HG03095 (cell line): ENCODE measurements around the gene SERAC1.

Experiments
- ATAC-seq: cut with Tn5 transposase; IDR thresholded peaks from one replicate; pipeline ENCODE4 v1.9.1; 2021; ENCODE audit warnings: moderate library complexity; ENCODE audit not compliant: unreplicated experiment

Gene SERAC1

DNA sequence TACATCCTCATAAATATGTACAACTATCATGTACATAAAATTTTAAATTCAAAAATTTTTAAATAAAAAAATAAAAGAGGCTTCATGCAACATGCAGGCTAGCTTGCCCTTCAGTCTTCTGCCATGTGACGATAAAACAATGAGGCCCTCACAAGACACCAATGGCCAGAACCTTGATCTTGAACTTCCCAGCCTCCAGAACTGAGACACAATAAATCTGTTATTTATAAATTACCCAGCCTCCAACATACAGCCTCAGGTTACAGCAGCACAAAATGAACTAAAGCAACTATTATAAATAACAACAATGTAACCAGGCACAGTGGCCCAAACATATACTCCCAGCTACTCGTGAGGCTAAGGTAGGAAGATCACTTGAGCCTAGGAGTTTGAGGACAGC, 42.8 kb downstream of the SERAC1 start:
- no peak for ATAC-seq

DNA sequence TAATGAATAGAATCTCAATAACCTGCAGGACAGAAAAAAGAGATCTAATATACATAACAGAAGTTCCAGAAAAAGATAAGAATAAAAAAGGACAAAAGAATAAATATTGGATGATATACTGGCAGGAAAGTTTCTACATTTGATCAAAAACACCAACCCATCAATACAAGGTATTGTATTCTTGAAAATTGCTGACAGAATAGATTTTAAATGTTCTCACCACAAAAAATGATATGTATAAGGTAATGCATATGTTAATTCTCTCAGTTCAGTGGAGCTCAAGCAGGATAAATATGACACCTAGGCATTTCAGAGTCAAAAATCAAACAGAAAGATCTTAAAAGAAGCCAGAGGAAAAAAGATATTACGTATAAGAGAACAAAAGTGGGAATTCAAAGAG, 43.8 kb downstream of the SERAC1 start:
- no peak for ATAC-seq

DNA sequence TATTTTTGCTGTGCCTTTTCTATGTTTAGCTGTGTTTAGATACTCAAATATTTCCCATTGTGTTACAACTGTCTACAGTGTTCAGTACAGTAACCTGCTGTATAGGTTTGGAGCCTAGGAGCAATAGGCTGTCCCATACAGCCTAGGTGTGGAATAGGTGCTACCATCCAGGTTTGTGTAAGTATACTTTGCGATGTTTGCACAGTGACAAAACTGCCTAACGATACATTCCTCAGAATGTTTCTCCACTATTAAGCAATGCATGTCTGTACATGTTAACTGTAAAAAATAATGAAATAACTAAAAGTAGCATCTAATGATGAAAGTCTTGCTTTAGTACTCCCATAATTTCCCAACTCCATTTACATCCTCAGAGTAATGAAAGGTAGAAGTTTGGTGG, 46.0 kb downstream of the SERAC1 start:
- no peak for ATAC-seq

DNA sequence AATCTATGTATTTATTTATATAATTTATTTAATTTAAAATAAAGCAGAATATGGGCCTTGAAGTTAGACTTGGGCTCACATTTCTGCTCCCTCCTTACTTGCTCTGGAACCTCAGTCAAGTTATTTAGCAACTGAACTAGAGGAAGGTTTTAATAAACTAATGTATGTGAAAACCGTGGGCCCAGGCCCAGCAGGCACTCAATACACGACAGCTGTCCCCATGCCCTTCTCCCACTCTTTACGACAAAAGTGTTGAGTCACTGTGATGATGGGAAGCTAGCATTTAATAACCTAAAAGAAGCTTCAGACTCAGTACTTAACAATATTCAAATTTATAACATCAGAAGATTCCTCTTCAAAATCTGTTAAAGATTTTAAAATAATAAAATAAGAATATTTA, 46.7 kb downstream of the SERAC1 start:
- no peak for ATAC-seq

DNA sequence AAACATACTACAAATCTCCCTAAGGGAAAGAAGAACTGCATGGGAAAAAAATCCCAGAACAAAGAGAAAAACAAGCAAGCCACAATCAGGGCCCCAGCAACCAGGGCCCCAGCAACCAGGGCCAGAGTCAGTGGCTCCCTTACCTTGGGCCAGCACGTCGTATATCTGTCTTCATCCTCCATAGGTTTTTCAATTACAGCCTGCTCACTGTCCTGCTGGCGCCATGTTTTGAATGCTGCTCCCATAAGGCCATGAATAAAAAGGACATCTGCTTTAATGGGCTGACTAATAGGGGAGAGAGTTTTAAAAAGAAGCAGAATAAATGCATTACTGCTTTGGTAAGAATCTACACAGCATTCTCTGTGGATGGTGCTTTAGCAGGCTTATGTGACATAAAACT, 49.2 kb downstream of the SERAC1 start:
- ATAC-seq, result no peak

DNA sequence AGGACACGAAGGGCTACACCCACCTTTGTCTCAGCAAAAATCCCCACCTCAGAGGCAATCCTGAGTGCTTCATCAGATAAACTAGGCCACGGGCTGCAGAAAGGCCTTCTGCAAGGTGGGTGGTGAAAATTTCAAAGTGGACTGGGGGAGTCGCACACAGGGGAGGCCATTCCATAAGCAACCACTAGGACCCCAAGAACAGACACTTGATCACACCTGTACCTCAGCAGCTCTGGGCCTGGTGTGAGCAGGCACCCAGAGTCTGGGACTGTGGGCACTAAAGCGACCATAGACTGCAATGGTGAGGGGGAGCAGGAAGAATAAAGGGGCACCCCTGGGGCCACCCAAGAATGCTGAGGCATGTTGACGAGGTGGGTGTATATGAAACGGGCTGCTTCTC, 52.6 kb downstream of the SERAC1 start:
- ATAC-seq, result no peak

DNA sequence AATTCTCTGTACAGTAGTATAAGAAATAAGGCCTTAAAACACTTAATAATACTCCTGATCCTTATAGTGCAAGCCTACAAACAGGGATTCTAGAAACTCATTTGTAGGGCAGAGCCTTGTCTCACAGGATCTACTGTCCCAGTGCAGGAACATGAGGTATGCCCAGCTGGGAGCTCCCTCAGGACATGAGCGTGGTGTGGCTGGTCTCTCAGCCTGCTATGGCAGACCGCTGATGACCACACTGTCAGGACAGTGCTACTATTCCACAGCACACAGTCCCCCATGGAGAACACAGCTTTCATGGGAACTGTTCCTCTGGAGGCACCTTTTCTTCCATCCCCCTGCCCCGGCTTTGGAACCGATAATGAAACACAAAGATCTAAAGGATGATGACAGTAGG, 53.0 kb downstream of the SERAC1 start:
- no peak for ATAC-seq

DNA sequence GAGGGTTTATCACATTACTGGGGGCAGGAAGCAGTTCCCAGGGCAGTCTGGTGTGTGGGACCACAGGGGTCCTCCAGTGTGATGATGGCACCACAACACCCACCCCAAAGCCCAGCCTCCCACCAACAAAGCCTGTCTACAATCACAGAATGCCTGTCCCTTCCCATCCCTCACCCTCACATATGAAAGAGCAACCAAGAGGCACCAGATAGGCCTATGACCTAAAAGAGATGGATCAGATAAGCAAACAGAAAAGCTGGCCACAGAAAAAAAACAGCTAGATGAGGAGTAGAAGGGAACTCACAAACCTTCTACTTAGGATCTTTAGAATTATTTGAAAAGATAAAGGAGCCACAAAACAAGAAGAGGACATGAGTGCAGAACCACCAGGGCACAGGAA, 54.3 kb downstream of the SERAC1 start:
- ATAC-seq, result no peak

DNA sequence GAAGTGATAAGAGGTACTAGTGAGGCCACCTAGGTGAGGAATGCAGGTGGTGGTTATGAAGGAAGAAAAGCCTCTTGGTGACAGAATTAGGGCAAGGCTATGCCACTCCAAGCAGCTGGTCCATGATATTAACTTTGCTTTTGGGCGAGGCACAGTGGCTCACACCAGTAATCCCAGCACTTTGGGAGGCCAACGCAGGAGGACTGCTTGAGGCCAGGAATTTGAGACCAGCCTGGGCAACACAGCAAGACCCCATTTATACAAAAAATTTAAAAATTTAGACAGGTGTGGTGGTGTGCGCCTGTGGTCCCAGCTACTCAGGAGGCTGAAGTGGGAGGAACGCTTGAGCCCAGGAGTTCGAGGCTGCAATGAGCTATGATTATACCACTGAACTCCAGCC, 56.1 kb downstream of the SERAC1 start:
- no peak for ATAC-seq

DNA sequence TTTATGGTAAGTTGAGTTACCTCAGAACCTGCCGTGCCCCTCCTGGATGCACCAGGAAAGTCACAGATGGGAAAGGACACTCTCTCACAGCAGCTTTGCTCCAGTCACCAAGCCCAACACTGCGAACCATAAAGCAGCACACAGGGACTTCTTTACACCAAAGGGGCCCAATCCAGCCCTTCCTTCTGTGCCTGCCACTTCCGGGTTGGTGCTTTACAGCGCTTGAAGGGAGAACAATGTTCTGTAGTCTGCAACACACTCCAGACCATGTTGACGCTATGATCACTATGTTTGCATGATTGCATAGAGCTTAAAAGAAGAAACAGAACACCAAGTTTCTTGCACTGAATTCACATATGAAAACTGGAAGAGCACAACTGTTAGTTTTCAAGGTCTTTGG, 57.1 kb downstream of the SERAC1 start:
- no peak for ATAC-seq

DNA sequence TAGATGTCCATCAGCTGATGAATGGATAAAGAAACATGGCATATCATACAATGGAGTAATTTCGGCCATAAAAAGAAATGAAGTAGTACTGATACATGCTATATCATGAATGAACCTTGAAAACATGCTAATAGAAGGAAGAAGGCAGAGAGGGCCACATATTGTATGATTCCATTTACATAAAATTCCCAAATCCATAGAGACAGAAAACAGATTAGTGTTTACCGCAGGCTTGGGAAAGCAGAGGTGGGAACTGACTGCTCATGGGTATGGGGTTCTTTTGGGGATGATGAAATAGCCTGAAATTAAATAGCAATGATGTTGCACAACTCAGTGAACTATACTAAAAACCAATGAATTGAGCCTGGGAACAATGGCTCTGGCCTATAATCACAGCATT, 58.3 kb downstream of the SERAC1 start:
- ATAC-seq, result no peak

DNA sequence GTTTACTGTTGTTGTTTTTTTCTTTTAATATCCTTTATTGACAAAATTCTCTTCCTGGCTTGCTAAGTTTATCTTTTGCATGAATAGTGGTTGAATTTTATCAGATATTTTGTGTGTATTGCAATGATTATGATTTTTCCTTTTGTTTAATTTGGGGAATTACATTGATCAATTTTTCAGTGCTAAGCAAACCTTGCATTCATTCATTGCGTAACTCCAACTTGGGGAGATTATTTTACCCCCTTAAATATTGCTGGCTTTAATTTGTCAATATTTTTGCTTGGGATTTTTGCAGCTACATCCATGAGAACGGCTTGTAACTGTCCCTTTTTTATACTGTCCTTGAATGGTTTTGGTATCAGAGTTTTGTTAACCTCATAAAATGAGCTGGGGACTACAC, 63.4 kb downstream of the SERAC1 start:
- ATAC-seq, result no peak

DNA sequence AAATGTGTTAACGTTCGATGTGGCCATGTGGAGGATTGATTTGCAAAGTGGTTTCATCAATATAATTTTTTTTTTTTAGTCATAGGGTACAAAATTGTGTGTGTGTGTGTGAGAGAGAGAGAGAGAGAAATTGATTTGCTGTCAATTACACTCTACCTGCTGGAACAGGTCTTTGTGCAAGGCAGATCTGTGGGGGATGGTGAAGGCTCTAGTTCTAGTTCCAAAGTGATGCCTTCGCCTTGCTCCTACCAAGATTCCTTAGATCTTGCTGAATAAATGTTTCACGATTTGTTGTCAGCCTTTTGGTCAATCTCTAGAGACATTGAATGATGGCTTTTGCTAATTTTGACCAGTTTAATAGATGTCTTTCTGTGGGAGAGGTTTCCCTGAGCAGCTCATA, 64.8 kb downstream of the SERAC1 start:
- no peak for ATAC-seq

DNA sequence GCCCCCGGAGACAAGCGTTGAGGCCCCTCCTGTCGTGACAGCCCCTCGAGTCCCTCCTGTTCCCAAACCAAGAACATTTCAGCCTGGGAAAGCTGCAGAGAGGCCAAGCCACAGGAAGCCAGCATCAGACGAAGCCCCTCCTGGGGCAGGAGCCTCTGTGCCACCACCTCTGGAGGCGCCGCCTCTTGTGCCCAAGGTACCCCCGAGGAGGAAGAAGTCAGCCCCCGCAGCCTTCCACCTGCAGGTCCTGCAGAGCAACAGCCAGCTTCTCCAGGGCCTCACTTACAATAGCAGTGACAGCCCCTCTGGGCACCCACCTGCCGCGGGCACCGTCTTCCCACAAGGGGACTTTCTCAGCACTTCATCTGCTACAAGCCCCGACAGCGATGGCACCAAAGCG, 72.4 kb downstream of the SERAC1 start:
- no peak for ATAC-seq

DNA sequence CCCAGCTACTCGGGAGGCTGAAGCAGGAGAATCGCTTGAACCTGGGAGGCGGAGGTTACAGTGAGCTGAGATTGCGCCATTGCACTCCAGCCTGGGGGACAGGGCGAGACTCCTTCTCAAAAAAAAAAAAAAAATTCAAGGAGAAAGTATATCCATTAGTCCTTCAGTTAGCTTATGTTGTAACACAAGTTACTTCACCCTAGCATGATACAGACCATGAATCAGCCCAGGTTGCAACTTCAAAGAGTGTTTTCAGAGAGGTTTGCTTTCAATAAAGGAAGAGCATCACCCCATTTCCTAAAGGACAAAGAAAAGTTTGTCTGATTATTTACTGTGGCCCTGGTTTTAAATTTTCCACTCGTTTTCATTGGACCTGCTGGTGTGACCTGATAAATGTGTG, 73.0 kb downstream of the SERAC1 start:
- no peak for ATAC-seq

DNA sequence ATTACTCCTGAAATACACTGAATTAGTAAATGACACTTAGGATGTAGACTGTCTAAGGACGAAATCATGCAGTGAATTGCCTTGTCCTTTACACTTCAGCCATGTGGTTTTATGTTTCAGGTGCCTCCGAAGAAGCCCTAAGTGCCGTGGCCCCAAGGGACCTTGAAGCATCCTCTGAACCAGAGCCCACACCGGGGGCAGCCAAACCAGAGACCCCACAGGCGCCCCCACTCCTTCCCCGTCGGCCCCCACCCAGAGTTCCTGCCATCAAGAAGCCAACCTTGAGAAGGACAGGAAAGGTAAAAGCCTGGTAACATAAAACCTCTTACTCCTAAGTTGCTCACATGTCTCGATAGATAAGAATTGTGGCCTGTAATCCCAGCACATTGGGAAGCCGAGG, 75.3 kb downstream of the SERAC1 start:
- no peak for ATAC-seq

DNA sequence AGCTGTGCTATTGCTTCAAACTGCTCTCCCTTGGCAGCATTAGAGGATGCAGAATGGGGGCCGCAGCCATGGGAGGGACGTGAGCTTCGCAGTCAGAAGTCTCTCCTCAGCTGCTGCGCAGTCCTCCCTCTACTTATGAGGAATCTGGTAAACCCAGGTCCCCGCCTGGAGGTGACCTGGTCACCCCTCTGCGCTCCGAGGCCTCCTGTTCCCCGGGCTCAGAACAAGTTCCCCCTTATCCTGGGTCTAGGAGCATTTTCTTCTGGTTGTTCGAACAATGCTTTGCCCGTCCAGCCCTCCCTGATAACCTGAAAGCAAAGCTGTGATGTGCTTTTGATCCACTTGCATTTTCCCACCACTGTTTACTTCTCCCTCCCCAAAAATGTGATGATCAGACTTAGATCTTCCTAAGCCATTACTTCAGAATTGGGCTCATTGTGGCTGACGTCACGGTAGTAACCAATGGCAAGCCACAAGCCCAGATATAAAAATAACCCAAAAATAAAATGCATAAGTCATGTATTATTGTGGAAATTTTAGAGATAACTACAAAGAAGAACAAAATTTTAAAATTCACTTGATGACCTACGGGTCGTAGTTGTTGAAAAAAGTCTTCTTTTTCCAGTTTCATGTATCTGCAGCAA, 80.7 kb downstream of the SERAC1 start:
- ATAC-seq, result no peak

DNA sequence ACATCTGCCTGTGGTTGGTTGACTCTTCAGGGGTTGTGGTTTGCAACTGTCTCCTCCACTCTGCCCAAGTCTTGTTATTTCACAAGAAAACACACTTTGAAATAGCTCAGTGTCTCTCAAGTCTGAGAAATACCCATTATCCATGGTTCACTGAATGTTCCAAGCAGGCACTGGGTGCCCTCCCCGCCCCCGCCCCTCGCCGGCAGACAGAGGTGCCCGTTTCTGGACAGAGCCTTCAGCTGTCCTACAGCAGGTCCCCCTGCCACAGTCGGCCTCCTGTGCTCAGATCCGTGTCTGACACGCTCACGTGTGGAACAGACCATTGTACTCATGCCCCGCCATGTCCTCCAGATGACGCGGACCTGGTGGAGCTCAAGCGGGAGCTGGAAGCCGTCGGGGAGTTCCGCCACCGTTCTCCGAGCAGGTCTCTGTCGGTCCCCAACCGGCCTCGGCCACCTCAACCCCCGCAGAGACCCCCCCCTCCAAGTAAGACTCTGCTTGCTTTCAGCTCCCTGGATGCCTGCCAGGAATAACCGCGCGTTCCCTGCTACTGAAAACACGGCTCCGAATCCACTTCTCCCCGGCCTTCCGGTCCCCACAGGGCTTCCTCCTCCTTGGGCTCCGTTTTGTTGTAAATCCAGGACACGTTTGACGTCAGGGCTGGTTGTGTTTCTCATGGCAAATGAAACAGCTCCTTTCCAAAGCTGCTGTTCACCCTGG, 81.4 kb downstream of the SERAC1 start:
- no peak for ATAC-seq

DNA sequence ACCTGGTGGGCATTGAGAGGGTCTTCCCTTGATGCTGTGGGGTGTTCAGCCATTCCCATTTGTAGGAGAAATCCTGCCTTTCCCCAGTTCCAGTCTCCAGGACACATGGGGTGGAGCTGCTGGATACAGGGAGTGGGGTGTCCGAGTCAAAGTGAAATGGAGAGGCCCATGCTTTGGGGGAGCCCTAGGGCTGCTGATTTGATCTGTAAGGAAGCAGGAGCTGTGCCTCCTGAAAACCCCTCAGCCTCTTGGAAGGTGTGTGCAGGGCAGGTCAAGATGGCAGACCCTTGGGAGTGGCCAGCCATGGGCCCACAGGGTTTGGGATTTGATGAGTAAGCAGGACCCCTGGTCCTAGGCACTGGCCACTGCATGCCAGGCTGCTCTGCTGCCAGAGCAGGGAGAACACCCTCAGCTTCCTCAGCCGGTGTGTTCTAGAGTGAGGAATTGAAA, 82.0 kb downstream of the SERAC1 start:
- no peak for ATAC-seq

DNA sequence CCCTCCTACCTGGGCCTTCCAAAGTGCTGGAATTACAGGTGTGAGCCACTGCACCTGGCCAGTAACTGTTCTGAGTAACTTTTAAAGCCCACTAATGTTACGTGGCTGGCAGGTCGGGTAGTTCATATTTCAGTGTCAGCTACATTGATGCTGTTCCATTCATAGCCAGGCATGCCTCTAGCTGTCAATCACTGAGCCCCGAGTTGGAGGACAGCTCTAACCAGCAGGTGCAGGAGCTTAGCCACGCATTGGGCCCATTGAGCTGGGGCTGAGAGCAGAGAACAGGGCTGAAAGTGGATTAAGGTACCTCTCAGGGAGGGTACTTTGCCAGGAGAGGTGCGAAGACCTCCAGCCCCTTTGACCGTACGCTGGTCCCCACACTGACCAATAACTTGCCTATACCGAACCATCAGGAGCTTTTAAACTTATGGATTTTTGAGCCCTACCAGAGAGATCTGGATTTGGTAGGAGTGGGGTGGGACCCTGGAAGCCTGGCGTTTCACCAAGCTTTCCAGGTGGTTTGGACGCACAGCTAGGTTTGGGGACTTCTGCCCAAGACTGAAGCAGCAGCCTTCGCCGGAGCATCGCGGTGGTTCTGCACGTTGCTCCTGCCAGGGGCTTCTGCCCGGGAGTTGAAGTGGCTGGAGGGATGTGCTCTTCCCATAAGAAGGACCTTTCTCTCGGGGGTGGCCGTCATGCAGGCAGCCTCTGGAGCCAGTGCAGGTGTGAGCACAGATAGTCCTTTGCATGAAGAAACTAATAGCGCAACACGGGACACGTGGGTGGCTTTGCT, 82.6 kb downstream of the SERAC1 start:
- no peak for ATAC-seq

DNA sequence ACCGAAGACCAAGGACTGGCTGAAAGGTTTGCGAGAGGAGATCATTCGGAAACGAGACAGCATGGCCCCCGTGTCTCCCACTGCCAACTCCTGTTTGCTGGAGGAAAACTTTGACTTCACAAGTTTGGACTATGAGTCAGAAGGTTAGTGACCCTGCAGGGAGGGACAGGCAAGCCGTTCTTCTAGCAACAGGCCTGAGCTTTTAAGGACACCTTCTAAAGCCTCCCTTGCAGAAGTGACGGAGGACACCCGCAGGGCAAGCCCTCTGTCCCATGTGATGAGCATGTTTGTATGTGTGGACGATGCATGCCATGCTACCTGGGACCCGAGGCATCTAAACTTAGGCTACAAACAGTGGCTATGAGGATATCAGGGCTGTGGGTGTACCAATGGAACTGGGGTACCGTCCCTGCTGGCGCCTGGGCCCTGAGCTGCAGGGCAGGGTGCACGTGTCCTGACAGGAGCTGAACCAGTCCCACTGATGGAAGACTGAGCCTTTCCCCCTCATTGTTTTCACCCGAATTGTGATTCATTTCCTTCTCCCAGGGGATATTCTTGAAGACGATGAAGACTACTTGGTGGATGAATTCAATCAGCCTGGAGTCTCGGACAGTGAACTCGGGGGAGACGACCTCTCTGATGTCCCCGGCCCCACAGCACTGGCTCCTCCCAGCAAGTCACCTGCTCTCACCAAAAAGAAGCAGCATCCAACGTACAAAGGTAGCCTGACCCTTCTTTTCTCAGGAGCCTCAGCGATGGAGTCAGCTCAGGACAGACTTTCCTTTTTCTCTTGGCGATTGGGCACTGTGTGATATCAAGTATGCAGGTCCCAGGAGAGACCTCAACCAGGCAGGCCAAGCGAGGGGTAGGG, 84.4 kb downstream of the SERAC1 start:
- ATAC-seq, result no peak
